ENCODE measurements around the gene ABO. TPM values are rescaled to one million over a fixed set of nuclear protein-coding genes. Genes with fewer than 3 reads are reported as not detected.
"Not testable (repeated sequence)": the region's sequence is repeated elsewhere in the genome, so short reads cannot be mapped to it uniquely, and the experiment has no call there.

The ABO gene
- total RNA-seq, 1 donor from 2014 or later, result 0.14 TPM

DNA sequence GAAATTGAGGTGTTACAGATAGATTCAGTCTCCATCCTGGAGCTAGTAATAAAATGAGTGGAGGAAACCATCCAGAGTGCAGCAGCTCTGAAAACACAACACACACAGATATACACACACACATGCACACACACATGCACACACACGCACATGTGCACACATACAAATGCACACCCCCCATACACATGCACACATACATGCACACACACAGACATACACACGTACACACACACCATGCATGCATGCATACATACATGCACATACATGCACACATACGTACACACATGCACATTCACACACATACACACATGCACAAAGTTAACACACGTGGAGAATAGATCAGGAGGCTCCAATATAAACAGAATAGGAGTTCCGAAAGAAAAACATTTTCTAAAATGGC lies 44.9 kb downstream of the ABO start:
- intact Hi-C loops (cut with micrococcal nuclease), result no loop called here
- Mint-ChIP-seq H3K36me3 (ENCODE audit: low read depth) (no peaks in the 10 kb centered on the region), H3K9me3 (no peaks in the 10 kb centered on the region), H3K4me1 (ENCODE audit: low read depth) (no peaks in the 10 kb centered on the region), H3K27ac (no peak overlapping the region), H3K4me3 (ENCODE audit: low read depth) (no peak overlapping the region), H3K27me3 (ENCODE audit: low read depth) (peaks cover 1% of the 10 kb centered on the region)
- DNase-seq (ENCODE audit: low spot score), result no peak

DNA sequence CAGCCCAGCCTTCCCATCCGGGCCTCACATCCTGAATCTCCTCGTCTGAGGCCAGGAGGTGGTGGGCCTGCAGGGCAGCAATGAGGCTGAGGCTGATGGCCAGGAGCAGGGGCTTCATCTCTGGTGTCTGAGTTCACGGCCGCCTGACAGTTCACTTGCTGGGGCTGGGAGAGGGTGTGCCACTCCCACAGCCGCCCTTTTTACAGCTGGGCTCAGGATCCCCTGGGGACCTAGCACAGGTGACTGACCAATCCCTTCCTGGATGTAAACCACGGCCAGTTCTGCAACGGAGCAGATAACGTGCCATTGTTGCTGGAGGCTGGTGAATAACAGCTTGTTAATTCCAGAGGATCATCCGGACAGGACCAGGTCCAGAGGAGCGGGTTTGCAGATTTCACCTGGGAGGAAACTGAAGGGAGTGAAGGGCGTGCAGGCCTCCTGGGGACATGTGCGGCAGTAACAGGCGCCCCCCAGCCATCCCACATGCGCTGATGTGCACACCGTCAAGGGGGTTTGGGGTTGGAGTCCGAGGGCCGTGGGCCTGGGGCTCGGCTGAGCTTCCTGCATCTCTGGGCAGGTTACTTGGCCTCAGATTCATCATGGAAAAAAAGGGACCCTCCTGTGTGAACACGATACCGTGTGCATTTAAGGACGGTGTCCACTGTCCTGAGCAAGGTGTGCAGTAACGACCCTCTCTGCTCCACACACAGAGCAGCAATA lies 46.4 kb downstream of the ABO start:
- H3K4me3 Mint-ChIP-seq (ENCODE audit: low read depth); H3K9me3 Mint-ChIP-seq; H3K27me3 Mint-ChIP-seq (ENCODE audit: low read depth); intact Hi-C loops (cut with micrococcal nuclease); H3K27ac Mint-ChIP-seq; DNase-seq (ENCODE audit: low spot score); H3K36me3 Mint-ChIP-seq (ENCODE audit: low read depth); H3K4me1 Mint-ChIP-seq (ENCODE audit: low read depth): not testable (repeated sequence)

DNA sequence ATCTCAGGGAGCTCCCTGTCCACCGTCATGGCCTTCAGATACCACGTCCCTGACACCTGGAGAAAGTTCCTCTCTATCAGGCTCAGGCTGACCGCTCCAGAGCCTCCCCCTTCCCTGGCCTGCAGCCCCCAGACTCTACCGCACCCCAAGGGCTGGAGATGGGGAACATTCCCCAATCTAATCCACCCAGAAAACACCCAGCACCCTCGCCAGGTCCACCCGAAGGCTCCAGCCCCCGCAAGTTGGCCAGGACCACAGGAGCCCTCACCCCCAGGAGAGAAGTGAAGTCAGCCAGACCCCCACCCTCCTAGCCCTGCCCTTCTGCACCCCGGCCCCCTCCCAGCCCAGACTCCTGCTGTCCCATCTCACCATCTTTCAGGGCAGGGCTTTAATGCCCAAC lies 47.0 kb downstream of the ABO start:
- H3K4me1 Mint-ChIP-seq (ENCODE audit: low read depth); H3K36me3 Mint-ChIP-seq (ENCODE audit: low read depth); H3K4me3 Mint-ChIP-seq (ENCODE audit: low read depth); H3K27ac Mint-ChIP-seq; H3K27me3 Mint-ChIP-seq (ENCODE audit: low read depth); H3K9me3 Mint-ChIP-seq; DNase-seq (ENCODE audit: low spot score); intact Hi-C loops (cut with micrococcal nuclease): not testable (repeated sequence)

DNA sequence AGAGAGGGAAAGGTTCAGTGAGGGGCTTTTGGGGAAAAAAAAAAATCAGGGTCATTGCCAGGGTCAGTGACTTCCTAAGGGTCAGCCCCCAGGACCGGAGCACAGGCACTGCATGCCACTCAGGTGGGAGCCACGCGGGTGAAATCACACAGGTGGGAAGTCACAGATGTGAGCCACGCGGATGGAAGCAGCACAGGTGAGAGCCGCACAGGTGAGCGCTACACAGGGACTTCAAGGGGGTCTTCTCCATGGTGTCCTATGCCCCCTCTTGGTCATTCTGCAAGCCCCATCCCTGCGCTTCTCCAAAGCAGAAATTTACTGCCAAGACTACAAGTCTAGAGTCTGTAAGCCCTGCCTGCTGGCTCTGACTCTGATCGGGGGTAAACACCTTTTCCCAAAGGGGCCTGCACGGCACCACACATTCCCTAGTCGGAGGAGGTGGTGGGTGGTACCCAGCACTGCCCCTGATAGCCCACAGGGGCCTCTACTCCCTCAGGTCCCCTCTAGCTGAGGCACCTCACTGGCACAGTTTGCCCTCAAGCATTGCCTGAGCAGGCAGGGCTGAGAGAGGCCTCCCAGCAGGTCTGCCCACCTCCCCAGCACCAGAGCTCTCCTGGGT lies 47.6 kb downstream of the ABO start:
- Mint-ChIP-seq H3K27me3 (ENCODE audit: low read depth) (peaks cover 4% of the 10 kb centered on the region), H3K36me3 (ENCODE audit: low read depth) (no peaks in the 10 kb centered on the region), H3K4me3 (ENCODE audit: low read depth) (no peak overlapping the region), H3K9me3 (no peaks in the 10 kb centered on the region), H3K27ac (no peak overlapping the region), H3K4me1 (ENCODE audit: low read depth) (no peaks in the 10 kb centered on the region)
- DNase-seq (ENCODE audit: low spot score), result no peak
- intact Hi-C loops (cut with micrococcal nuclease), result no loop called here

DNA sequence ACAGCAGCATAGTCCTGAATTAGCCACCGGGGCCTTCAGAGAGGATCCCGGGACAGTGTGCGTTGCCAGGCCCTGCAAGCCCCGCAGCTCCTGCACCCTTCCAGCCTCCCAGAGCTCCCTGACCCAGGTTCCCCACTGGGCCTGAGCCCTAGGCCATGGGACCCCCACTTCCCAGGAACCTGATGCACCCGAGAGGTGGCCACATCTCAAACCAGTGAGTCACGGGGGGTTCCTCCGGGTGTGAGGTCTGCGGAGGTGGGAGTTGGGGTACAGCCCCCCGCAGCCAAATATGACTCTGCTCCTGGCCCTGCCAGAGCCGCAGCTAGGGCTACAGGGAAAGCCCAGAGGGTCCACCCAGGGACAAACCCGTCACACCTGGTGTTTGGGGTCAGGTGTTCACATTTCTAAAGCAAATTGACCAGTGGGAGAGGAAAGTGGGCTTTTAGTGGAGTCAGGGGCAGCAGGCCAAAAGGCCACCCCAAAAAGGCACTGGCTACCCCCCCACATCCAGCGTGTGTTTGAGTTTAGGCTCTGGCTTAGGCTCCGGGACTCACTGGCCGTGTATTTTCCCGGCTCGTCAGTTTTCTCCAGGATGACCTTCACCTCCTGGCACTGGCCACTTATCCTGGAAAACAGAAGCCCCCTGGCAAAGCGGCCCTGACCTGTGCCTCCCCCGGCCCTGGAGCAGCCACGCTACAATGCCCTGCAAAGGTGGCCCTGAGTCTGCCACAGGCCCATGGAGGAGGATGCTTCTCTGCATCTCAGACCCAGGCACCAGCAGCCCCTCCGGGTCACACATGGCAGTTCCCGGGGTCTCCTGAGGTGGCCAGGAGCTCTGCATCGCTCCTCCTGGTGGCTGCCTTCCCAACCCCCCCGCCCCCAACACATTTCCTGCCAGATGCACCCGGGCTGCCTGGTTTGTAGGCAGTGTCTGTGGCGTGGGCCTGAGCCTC lies 48.5 kb downstream of the ABO start:
- Mint-ChIP-seq H3K9me3 (no peaks in the 10 kb centered on the region), H3K4me1 (ENCODE audit: low read depth) (no peaks in the 10 kb centered on the region), H3K27me3 (ENCODE audit: low read depth) (peaks cover 4% of the 10 kb centered on the region), H3K36me3 (ENCODE audit: low read depth) (no peaks in the 10 kb centered on the region), H3K4me3 (ENCODE audit: low read depth) (no peak overlapping the region), H3K27ac (no peak overlapping the region)
- intact Hi-C loops (cut with micrococcal nuclease), result no loop called here
- DNase-seq (ENCODE audit: low spot score), result no peak

DNA sequence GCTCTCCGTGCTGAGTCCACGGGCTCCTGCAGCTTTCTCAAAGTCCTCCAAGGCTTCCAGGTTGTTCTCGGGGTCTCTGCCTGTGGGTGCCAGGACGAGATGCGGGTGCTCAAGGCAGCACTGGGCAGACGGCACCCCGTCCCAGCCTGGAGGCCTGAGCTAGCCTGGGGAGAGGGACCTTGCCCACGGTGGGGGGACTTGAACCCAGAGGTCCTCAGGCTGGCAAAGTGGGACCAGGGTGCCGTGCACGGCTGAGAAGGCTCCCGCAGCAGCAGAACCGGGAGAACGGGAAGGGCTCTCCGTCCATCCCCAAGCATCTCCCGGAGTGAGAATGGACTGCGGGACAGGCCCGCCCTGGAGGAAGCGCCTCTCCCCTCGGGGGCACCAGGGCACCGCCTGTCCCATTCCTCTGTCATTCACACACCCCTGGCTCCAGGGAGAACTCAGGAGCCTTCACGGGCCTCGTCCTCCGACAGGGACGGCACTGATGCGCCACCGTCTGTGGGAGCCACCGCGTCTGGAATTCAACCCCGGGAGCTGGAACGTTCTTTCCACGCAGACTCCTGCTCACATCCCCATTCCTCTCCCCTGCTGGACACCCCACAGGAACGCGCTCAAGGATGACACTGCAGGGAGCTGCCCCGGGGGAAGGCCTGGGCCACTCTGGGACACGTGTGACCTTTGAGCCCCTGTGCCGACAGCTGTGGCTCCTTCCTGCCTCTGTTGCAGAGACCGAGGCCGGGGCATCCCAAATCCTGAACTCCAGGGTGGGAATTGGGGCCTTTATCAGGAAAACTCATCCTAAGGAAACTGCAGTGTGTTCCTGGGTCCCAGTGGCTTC lies 49.6 kb downstream of the ABO start:
- no peak for DNase-seq (ENCODE audit: low spot score)
- Mint-ChIP-seq H3K4me1 (ENCODE audit: low read depth) (no peaks in the 10 kb centered on the region), H3K4me3 (ENCODE audit: low read depth) (no peak overlapping the region), H3K9me3 (no peaks in the 10 kb centered on the region), H3K27me3 (ENCODE audit: low read depth) (peaks cover 7% of the 10 kb centered on the region), H3K27ac (no peak overlapping the region), H3K36me3 (ENCODE audit: low read depth) (no peaks in the 10 kb centered on the region)
- intact Hi-C loops (cut with micrococcal nuclease), result no loop called here

DNA sequence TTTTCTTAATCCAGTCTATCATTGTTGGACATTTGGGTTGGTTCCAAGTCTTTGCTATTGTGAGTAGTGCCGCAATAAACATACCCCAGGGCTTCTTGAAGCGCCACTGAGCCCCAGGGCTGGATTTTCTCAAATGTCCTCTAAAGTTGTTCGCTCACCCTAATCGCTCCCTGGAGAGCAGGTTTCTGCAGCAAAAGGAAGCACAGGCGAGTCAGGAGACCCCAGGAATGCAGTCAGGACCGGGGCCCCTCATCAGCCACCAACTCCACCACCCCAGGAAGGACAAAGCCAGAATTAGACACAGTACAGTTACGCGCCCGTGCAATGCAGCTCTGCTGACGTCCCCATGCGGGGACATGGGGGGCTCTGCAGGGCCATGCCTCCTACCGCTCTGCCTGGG lies 50.2 kb downstream of the ABO start:
- Mint-ChIP-seq H3K27me3 (ENCODE audit: low read depth) (peaks cover 8% of the 10 kb centered on the region), H3K4me1 (ENCODE audit: low read depth) (no peaks in the 10 kb centered on the region), H3K27ac (no peak overlapping the region), H3K36me3 (ENCODE audit: low read depth) (no peaks in the 10 kb centered on the region), H3K9me3 (no peaks in the 10 kb centered on the region), H3K4me3 (ENCODE audit: low read depth) (no peak overlapping the region)
- no peak for DNase-seq (ENCODE audit: low spot score)
- intact Hi-C loops (cut with micrococcal nuclease), result no loop called here

DNA sequence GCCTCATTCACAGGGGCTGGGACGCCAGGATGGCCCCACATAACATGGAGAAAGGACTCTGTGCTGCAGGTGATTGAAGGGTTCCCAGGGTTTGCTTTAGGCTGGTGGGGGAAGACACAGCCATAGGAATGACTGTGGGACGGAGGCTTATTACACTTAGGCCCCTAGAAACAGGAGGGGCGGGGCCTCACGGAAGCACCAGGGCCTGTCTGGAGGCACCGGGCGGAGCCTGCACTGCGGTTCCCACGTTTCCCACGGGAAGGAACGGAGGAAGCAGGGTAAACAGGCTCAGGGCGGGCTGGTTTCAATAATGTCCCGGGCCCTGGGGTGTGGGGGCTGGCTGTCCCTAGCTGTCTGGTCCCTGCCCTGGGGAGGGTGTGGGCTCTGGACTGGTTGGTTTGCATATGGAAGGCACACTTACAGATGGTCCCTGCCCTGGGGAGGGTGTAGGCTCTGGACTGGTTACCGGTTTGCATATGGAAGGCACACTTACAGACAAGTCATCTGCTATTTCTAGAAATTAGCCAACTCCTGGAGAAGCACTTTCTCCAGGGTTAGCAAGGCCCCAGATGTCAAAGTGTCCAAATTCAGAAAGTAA lies 51.7 kb downstream of the ABO start:
- H3K27me3 Mint-ChIP-seq (ENCODE audit: low read depth), result peaks cover 12% of the 10 kb centered on the region
- H3K36me3 Mint-ChIP-seq (ENCODE audit: low read depth); H3K9me3 Mint-ChIP-seq; H3K27ac Mint-ChIP-seq; DNase-seq (ENCODE audit: low spot score); H3K4me1 Mint-ChIP-seq (ENCODE audit: low read depth); intact Hi-C loops (cut with micrococcal nuclease); H3K4me3 Mint-ChIP-seq (ENCODE audit: low read depth): not testable (repeated sequence)

DNA sequence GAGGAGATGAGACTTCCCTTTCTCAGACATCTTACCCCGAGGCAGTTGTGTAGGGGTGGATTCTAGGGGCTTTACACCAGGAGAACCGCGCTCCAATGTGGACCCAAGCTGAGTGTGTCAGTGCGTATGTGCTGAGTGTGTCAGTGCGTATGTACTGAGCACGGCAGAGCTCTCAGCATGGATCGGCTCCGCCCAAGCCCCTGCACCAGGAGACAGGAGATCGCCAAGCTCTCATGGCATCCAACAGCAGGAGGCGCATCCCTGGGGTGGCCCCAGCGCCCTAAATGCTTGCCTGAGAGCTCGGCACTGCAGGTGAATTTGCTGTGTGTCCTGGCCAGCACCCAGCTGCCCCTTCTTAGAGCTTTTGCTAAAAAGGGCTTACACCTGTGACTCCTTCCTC lies 53.0 kb downstream of the ABO start:
- H3K36me3 Mint-ChIP-seq (ENCODE audit: low read depth); H3K27ac Mint-ChIP-seq; intact Hi-C loops (cut with micrococcal nuclease); H3K4me1 Mint-ChIP-seq (ENCODE audit: low read depth); DNase-seq (ENCODE audit: low spot score); H3K9me3 Mint-ChIP-seq; H3K4me3 Mint-ChIP-seq (ENCODE audit: low read depth): not testable (repeated sequence)
- H3K27me3 Mint-ChIP-seq (ENCODE audit: low read depth), result peaks cover 18% of the 10 kb centered on the region

DNA sequence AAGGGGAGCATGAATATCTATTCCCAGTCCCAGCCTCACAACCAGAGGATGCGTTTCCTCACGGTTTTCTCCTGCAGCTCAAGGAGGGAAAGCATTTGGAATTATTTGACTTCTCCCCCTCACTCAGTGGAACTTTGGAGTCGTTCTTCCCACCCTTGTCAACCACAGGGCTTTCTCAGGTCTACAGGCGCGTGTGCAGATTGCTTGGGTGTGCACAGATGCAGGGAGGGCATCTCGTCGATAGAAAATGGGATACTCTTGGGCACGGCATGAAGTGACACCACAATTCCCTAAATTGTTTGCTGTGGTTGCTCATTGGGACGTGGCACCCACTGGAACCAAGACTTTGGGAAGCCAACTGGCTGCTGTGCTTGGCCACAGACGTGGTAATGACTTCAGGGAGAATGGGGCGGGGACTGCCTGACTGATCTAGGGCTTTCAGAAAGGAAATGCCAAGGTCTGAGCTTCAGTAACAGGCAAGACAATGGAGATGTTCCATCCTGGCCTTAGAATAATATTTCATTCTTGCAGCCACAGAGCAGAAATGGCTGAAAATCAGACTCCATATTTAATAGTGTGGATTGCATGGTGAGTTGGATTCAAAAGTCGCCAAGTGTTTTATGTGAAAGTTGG lies 53.7 kb downstream of the ABO start:
- Mint-ChIP-seq H3K9me3 (no peaks in the 10 kb centered on the region), H3K4me3 (ENCODE audit: low read depth) (no peak overlapping the region), H3K27ac (no peak overlapping the region), H3K36me3 (ENCODE audit: low read depth) (no peaks in the 10 kb centered on the region), H3K4me1 (ENCODE audit: low read depth) (no peaks in the 10 kb centered on the region), H3K27me3 (ENCODE audit: low read depth) (peaks cover 20% of the 10 kb centered on the region)
- no peak for DNase-seq (ENCODE audit: low spot score)
- intact Hi-C loops (cut with micrococcal nuclease), result no loop called here

DNA sequence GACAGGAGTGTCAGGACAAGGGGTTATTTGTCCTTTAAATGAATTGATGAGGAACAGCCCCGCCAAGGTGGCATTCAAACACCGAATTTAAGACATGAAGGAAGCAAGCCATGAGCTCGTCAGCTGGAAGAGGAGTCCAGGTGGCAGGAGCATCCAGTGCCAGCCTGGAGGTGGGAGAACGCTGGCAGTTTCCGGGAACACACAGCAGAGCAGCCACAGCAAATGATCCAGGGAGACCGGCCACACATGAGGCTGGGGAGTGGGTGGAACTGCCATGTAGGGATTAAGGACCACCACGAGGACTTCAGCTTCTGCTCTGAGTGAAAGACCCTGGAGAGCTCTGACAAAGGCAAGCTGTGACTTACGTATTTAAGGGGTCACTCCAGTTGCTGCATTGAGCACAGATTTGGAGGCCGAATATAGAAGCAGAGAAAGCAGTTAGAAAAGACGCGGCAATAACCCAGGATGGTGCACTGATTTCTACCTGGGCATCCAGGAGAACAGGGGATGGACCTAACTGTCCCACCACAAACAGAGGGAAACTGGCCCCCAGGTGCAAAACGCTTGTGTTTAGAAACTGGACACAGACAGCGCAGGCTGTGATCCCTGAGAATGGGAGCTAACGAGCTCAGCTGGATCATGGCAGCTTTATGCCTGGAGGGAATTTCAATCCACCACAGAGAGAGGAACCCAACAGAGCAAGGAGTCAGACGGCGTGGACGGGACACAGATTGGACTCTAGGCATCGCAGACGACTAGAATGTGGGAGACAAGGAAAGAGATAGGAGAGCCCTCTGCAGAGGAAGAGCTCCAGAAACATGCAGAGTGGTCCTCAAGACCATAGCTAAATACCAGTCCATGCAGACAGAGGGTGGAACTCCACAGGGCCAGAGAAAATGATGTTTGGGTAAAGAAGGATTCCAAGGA lies 56.7 kb downstream of the ABO start:
- H3K27ac Mint-ChIP-seq; DNase-seq (ENCODE audit: low spot score); H3K36me3 Mint-ChIP-seq (ENCODE audit: low read depth); H3K4me1 Mint-ChIP-seq (ENCODE audit: low read depth); intact Hi-C loops (cut with micrococcal nuclease); H3K4me3 Mint-ChIP-seq (ENCODE audit: low read depth); H3K9me3 Mint-ChIP-seq: not testable (repeated sequence)
- peaks cover 35% of the 10 kb centered on the region for H3K27me3 Mint-ChIP-seq (ENCODE audit: low read depth)
